GM18873 (cell line): ENCODE results near the gene FAM136A.
"Not testable (repeated sequence)": the region's sequence is repeated elsewhere in the genome, so short reads cannot be mapped to it uniquely, and the experiment has no call there.

Experiments used
- ATAC-seq: cut with Tn5 transposase; IDR thresholded peaks from one replicate; pipeline ENCODE4 v1.9.1; 2021; ENCODE audit warnings: mild to moderate bottlenecking, moderate library complexity, moderate number of reproducible peaks; ENCODE audit not compliant: unreplicated experiment, low FRiP score

Gene FAM136A

GRCh38 chr2:70300771-70301343 is 1.0 kb downstream of the FAM136A start:
- no peak for ATAC-seq

- not testable (repeated sequence) for ATAC-seq
Observed at GRCh38 chr2:70297828-70298227, 4.0 kb downstream of the FAM136A start.

- ATAC-seq, result no peak
Observed at GRCh38 chr2:70283500-70284191, 18.2 kb downstream of the FAM136A start.

- ATAC-seq, result no peak
Observed at GRCh38 chr2:70282439-70282838, 19.4 kb downstream of the FAM136A start.

GRCh38 chr2:70280242-70280798 is 21.5 kb downstream of the FAM136A start:
- ATAC-seq, result no peak

GRCh38 chr2:70270323-70270722 is 31.5 kb downstream of the FAM136A start:
- ATAC-seq, result no peak

- ATAC-seq, result not testable (repeated sequence)
Observed at GRCh38 chr2:70269422-70270302, 32.2 kb downstream of the FAM136A start.

GRCh38 chr2:70266925-70267324 is 34.9 kb downstream of the FAM136A start:
- not testable (repeated sequence) for ATAC-seq

- no peak for ATAC-seq
Observed at GRCh38 chr2:70261501-70261900, 40.4 kb downstream of the FAM136A start.

GRCh38 chr2:70258532-70258875 is 43.4 kb downstream of the FAM136A start:
- ATAC-seq, result peak; percentile 10

- no peak for ATAC-seq
Observed at GRCh38 chr2:70255637-70256314, 46.1 kb downstream of the FAM136A start.

- no peak for ATAC-seq
Observed at GRCh38 chr2:70250434-70250833, 51.4 kb downstream of the FAM136A start.

GRCh38 chr2:70248181-70248847 is 53.6 kb downstream of the FAM136A start, which contains the start of gene TIA1:
TIA1 (minus strand) TSS chr2:70248628; CDS start chr2:70248430, 198 bp downstream.
- peak; percentile 93 for ATAC-seq

- no peak for ATAC-seq
Observed at GRCh38 chr2:70247364-70248180, 54.3 kb downstream of the FAM136A start.
